ENCODE data around the gene OLFM2.

OLFM2 gene

GRCh38 chr19:9903336-9903735 lies 33.0 kb downstream of the OLFM2 start:
- no peak for DNase-seq

GRCh38 chr19:9901642-9902041 lies 34.7 kb downstream of the OLFM2 start:
- no peak for DNase-seq

- no peak for DNase-seq
Observed at GRCh38 chr19:9901020-9901419, 35.3 kb downstream of the OLFM2 start.

GRCh38 chr19:9891609-9892373 lies 44.5 kb downstream of the OLFM2 start:
- no peak for DNase-seq

- no peak for DNase-seq
Observed at GRCh38 chr19:9885077-9885552, 51.2 kb downstream of the OLFM2 start.

- DNase-seq = no peak
Observed at GRCh38 chr19:9883764-9884163, 52.6 kb downstream of the OLFM2 start.

GRCh38 chr19:9883231-9883758 lies 53.0 kb downstream of the OLFM2 start:
- DNase-seq = no peak

GRCh38 chr19:9881720-9882119 lies 54.6 kb downstream of the OLFM2 start:
- no peak for DNase-seq

- DNase-seq = no peak
Observed at GRCh38 chr19:9878511-9879196, 57.7 kb downstream of the OLFM2 start.

- DNase-seq = no peak
Observed at GRCh38 chr19:9877780-9878510, 58.4 kb downstream of the OLFM2 start.

GRCh38 chr19:9875796-9876195 lies 60.5 kb downstream of the OLFM2 start:
- DNase-seq = no peak

GRCh38 chr19:9875031-9875627 lies 61.2 kb downstream of the OLFM2 start:
- DNase-seq = no peak

- DNase-seq = no peak
Observed at GRCh38 chr19:9872618-9873242, 63.6 kb downstream of the OLFM2 start.

GRCh38 chr19:9871626-9872338 lies 64.5 kb downstream of the OLFM2 start:
- no peak for DNase-seq

- no peak for DNase-seq
Observed at GRCh38 chr19:9868983-9869617, 67.2 kb downstream of the OLFM2 start.

GRCh38 chr19:9865732-9866501 lies 70.4 kb downstream of the OLFM2 start:
- peak; percentile 11 for DNase-seq

GRCh38 chr19:9863759-9864158 lies 72.6 kb downstream of the OLFM2 start:
- no peak for DNase-seq

GRCh38 chr19:9862938-9863337 lies 73.4 kb downstream of the OLFM2 start:
- no peak for DNase-seq

GRCh38 chr19:9861503-9861902 lies 74.8 kb downstream of the OLFM2 start:
- no peak for DNase-seq

GRCh38 chr19:9860407-9860806 lies 75.9 kb downstream of the OLFM2 start:
- no peak for DNase-seq

Data from T-helper 9 cell (primary cell).